ENCODE measurements around the gene NAGK. TPM values are rescaled to one million over a fixed set of nuclear protein-coding genes. Genes with fewer than 3 reads are reported as not detected.
A peak's percentile ranks its signal among the peaks of the same experiment; 100 is the strongest.
"Not testable (repeated sequence)": the region's sequence is repeated elsewhere in the genome, so short reads cannot be mapped to it uniquely, and the experiment has no call there.

The NAGK gene
- total RNA-seq, 4 donors from 2014 or later, result 17.2 to 69.0 (median 55.1) TPM

DNA sequence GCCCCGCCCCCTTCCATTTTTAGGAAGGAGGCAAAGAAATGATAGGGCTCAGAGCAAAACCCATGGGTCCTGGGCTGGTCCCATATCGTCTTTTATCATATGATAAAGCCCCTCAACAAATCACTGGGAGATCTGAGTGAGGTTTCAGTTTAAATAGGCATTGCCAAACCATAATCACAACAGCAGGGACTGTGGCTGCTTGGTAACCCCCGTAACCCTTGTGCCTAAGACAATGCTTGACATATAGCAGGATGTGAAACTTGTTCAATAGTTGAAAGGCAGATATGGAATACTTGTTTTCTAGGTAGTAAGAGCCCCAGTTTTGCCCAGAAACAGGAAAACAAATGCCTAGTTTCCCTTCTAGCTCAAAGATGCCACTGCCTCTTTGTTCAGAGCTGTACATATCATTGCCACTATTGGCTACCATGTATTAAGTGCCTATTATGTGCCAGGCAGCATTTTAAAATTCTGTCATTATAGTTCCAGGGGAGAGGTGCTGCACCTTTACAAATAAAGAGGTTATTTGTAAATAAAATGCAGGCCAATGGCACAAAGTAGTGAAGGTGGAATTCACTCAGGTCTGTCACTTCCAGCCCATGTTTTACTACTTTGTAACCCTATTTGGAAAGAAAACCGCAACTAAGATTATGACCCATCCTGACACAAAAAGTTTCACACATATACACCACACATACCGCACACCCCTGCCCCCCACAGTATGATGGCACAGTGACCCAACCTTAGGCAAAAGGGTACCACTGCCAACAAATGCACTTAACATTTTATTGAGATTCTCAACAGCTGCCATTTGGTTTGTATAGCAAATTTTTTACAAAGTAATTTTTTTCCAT is 14.2 kb downstream of the NAGK start:
- H3K4me1 ChIP-seq, result no peaks in the 10 kb centered on the region
- DNase-seq, result no peak
- no peak overlapping the region for H3K4me3 ChIP-seq
- intact Hi-C loops (cut with DNase I; ENCODE audit: low total_unique reads), result no loop called here
- no peak overlapping the region for H3K27ac ChIP-seq
- H3K27me3 ChIP-seq, result no peaks in the 10 kb centered on the region
- no peaks in the 10 kb centered on the region for H3K9me3 ChIP-seq
- no peaks in the 10 kb centered on the region for H3K36me3 ChIP-seq
- TF ChIP-seq, protein P1, sequence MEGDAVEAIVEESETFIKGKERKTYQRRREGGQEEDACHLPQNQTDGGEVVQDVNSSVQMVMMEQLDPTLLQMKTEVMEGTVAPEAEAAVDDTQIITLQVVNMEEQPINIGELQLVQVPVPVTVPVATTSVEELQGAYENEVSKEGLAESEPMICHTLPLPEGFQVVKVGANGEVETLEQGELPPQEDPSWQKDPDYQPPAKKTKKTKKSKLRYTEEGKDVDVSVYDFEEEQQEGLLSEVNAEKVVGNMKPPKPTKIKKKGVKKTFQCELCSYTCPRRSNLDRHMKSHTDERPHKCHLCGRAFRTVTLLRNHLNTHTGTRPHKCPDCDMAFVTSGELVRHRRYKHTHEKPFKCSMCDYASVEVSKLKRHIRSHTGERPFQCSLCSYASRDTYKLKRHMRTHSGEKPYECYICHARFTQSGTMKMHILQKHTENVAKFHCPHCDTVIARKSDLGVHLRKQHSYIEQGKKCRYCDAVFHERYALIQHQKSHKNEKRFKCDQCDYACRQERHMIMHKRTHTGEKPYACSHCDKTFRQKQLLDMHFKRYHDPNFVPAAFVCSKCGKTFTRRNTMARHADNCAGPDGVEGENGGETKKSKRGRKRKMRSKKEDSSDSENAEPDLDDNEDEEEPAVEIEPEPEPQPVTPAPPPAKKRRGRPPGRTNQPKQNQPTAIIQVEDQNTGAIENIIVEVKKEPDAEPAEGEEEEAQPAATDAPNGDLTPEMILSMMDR (IDR thresholded peaks at IDR 0.05), result no peak
- TF ChIP-seq POLR2A (IDR thresholded peaks at IDR 0.05), result no peak

DNA sequence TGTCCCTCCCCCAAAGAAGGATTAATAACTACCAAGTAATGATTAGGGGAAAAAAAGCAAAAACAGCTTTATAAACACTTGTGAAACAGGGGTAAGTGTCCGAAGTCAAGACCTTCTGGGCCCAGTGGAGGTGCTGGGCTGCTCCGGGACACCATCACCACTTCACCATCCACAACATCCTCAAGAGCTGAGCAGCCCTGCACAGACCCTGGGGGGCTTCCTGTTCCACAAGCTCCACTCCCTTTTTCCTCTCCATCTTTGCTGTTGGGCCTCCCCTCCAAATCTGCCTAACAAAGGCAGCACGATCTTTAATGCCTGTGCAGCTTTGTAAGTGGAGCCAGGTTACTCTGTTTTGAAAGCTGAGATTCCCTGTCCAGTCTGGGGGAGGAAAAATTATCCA is 14.8 kb downstream of the NAGK start:
- H3K4me1 ChIP-seq; H3K9me3 ChIP-seq; intact Hi-C loops (cut with DNase I; ENCODE audit: low total_unique reads); H3K27ac ChIP-seq; H3K27me3 ChIP-seq; H3K4me3 ChIP-seq; DNase-seq; H3K36me3 ChIP-seq: not testable (repeated sequence)

DNA sequence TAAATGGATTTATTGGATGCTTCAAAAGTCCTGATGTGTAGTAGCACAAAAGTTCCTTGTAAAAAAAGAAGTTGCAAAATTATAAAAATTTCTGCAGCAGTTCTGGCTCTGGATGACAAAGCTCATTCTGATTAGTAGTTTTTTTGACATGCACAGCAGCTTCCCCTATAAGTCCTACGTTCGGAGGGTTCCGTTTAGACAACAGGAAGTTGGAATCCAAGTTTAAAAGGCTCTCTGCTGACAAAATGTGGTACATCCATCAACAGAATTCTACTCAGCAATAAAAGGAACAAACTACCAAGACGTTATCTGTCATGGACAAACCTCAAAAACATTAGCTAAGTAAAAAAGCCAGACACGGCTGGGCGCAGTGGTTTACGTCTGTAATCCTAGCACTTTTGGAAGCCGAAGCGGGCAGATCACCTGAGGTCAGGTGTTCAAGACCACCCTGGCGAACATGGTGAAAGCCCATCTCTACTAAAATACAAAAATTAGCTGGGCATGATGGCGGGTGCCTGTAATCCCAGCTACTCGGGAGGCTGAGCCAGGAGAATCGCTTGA is 15.4 kb downstream of the NAGK start:
- H3K36me3 ChIP-seq; DNase-seq; intact Hi-C loops (cut with DNase I; ENCODE audit: low total_unique reads); H3K9me3 ChIP-seq; H3K4me1 ChIP-seq; H3K27me3 ChIP-seq: not testable (repeated sequence)
- peak overlapping the region; percentile 27 to 32 for H3K27ac ChIP-seq
- H3K4me3 ChIP-seq, result peak overlapping the region in 1 of 2 donors; percentile 26

DNA sequence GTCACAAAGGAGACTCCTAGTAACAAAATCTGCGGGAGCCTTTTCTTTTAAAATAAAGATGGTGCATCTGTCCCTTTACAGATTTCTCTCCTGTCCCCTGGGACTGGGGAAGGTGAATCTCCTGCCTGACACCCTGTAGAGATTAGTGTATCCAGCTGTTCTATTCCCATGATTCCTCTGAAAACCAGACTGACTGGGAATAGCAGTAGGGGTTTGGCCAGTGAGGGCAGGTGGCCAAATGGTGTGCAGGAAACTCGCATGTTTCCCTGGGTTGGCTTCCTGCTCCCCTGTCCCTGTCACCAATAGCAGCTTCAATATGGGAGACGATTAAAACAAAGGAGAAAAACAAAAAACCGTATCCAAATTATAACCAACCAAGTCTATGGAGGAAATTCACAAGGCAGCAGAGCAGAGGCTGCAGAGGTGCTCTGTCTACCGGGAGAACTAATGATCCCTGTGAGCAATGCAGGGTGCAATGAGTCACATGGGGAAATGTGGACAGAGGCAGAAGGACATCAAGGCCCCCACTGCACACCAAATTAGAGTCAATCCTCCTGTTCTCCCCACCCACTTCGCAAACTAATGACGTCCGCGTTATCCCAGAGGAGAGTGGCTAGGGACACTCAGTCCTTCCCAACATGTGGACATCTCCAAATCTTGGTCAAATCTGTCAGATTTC is 17.0 kb downstream of the NAGK start:
- intact Hi-C loops (cut with DNase I; ENCODE audit: low total_unique reads); H3K27me3 ChIP-seq; H3K27ac ChIP-seq; H3K36me3 ChIP-seq; DNase-seq; H3K9me3 ChIP-seq; H3K4me1 ChIP-seq; H3K4me3 ChIP-seq: not testable (repeated sequence)

DNA sequence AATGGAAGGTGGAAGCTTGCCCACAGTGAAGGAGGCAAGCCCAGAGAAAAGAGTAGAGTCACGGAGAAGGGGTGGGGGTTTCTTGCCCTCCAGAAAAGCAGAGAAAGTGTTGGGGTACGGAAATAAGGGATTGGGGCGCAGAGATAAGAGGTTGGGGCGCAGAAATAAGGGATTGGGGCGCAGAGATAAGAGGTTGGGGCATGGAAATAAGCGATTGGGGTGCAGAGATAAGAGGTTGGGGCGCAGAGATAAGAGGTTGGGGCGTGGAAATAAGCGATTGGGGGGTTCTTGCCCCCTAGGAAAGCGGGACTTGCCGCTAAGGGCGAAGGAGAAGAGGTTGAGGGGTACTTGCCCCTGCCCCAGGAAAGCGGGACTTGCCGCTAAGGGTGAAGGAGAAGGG is 21.0 kb downstream of the NAGK start:
- H3K4me1 ChIP-seq; intact Hi-C loops (cut with DNase I; ENCODE audit: low total_unique reads): not testable (repeated sequence)

DNA sequence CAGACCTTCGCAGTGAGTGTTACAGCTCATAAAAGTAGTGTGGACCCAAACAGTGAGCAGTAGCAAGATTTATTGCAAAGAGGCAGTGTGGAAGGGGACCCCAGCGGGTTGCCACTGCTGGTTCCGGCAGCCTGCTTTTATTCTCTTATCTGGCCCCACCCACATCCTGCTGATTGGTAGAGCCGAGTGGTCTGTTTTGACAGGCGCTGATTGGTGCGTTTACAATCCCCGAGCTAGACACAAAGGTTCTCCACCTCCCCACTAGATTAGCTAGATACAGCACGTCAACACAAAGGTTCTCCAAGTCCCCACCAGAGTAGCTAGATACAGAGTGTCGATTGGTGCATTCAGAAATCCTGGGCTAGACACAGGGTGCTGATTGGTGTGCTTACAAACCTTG is 23.4 kb downstream of the NAGK start:
- H3K27ac ChIP-seq; H3K36me3 ChIP-seq; H3K4me1 ChIP-seq; H3K27me3 ChIP-seq; H3K4me3 ChIP-seq; intact Hi-C loops (cut with DNase I; ENCODE audit: low total_unique reads); H3K9me3 ChIP-seq; DNase-seq: not testable (repeated sequence)

More for the DNA sequence above, 21.0 kb downstream of the NAGK start:
- H3K27me3 ChIP-seq, H3K27ac ChIP-seq, H3K36me3 ChIP-seq, DNase-seq, H3K9me3 ChIP-seq, H3K4me3 ChIP-seq: not testable (repeated sequence)

DNA sequence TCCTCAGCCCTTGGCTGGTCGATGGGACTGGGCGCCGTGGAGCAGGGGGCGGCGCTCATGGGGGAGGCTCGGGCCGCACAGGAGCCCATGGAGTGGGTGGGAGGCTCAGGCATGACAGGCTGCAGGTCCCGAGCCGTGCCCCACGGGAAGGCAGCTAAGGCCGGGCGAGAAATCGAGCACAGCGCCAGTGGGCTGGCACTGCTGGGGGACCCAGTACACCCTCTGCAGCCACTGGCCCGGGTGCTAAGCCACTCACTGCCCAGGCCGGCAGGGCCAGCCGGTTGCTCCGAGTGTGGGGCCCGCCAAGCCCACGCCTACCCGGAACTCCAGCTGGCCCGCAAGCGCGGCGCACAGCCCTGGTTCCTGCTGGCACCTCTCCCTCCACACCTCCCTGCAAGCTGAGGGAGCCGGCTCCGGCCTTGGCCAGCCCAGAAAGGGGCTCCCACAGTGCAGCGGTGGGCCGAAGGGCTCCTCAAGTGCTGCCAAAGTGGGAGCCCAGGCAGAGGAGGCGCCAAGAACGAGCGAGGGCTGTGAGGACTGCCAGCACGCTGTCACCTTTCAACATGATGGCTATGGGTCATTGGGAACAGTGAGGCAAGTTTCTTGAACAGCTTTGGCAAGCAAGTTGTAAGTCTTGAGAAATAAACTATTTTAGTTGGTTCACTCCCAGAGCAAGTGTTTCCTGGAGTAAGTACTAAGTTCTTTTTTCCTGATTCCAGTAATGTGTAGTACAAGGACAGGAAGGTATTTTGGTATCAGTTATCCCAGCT is 24.2 kb downstream of the NAGK start:
- H3K36me3 ChIP-seq; H3K4me1 ChIP-seq; H3K27me3 ChIP-seq; H3K4me3 ChIP-seq; DNase-seq; H3K9me3 ChIP-seq; intact Hi-C loops (cut with DNase I; ENCODE audit: low total_unique reads); H3K27ac ChIP-seq: not testable (repeated sequence)
